OCI-LY7 (cell line): ENCODE data around the gene HIPK3. TPM values are rescaled to one million over a fixed set of nuclear protein-coding genes. Genes with fewer than 3 reads are reported as not detected.
A peak's percentile ranks its signal among the peaks of the same experiment; 100 is the strongest.
"Not testable (repeated sequence)": the region's sequence is repeated elsewhere in the genome, so short reads cannot be mapped to it uniquely, and the experiment has no call there.

Source experiments
- BruUV-seq: library from RNA; stranded (reverse); fragments of 400-500 nt; replicated peaks from 2 replicates; lab custom pipeline; 2021; lab: Mats Ljungman, UMichigan
- CTCF ChIA-PET: fragments of 300-600 bp; sonication (Branson Sonifier 250); formaldehyde crosslinking; loops from one replicate; lab custom pipeline; 2022; ENCODE audit warnings: antibody characterized with exemption; ENCODE audit not compliant: unreplicated experiment; lab: Charles Lee
- POLR2A ChIA-PET: fragments of 300-600 bp; sonication (Branson Sonifier 250); formaldehyde crosslinking; loops from one replicate; lab custom pipeline; 2022; ENCODE audit warnings: antibody characterized with exemption; lab: Charles Lee
- DNase-seq: peaks from one replicate; pipeline ENCODE4 v3.0.0-alpha.2; 2015; ENCODE audit warnings: low spot score
- H2AFZ ChIP-seq: fragments of 200-600 bp; sonication (generic), shearing (Covaris generic); 2 replicates; pipeline ENCODE4 v1.6.1; 2014; ENCODE audit warnings: mild to moderate bottlenecking, antibody characterized with exemption, low read length, moderate library complexity
- H3K27ac ChIP-seq: fragments of 200-600 bp; sonication (generic); 2 replicates; pipeline ENCODE4 v1.5.1; 2014; ENCODE audit warnings: mixed run types, low read depth, mild to moderate bottlenecking, moderate library complexity, low read length, inconsistent platforms; ENCODE audit not compliant: poor library complexity, severe bottlenecking
- H3K36me3 ChIP-seq: fragments of 200-600 bp; sonication (generic); 2 replicates; pipeline ENCODE4 v1.6.1; 2014; ENCODE audit warnings: mild to moderate bottlenecking, antibody characterized with exemption, low read length, moderate library complexity, mixed read lengths; ENCODE audit not compliant: insufficient read depth
- H3K4me1 ChIP-seq: fragments of 200-600 bp; sonication (generic); 2 replicates; pipeline ENCODE4 v1.5.1; 2014; ENCODE audit warnings: mild to moderate bottlenecking, low read length; ENCODE audit not compliant: insufficient read depth, poor library complexity, severe bottlenecking
- H3K4me2 ChIP-seq: fragments of 200-600 bp; sonication (generic); 2 replicates; pipeline ENCODE4 v1.6.1; 2014; ENCODE audit warnings: mild to moderate bottlenecking, low read length
- H3K4me3 ChIP-seq: fragments of 200-600 bp; sonication (generic); 2 replicates; pipeline ENCODE4 v1.5.1; 2014; ENCODE audit warnings: mild to moderate bottlenecking, low read depth, low read length; ENCODE audit not compliant: poor library complexity, severe bottlenecking
- H3K79me2 ChIP-seq: fragments of 200-600 bp; sonication (generic); 2 replicates; pipeline ENCODE4 v1.6.1; 2016; ENCODE audit warnings: low read depth, mild to moderate bottlenecking, low read length, moderate library complexity, mixed read lengths; ENCODE audit not compliant: insufficient read depth
- H3K9me2 ChIP-seq: fragments of 200-600 bp; sonication (generic); 2 replicates; pipeline ENCODE4 v1.6.1; 2016; ENCODE audit warnings: mild to moderate bottlenecking, low read length, mixed read lengths; ENCODE audit not compliant: insufficient read depth
- H3K9me3 ChIP-seq: fragments of 200-600 bp; sonication (generic); 2 replicates; pipeline ENCODE4 v1.6.1; 2014; ENCODE audit warnings: mild to moderate bottlenecking, mixed run types, low read length, mixed read lengths
- H4K20me1 ChIP-seq: fragments of 200-600 bp; sonication (generic); 2 replicates; pipeline ENCODE4 v1.6.1; 2014; ENCODE audit warnings: mild to moderate bottlenecking, antibody characterized with exemption, low read length, moderate library complexity, mixed read lengths; ENCODE audit not compliant: insufficient read depth
- EZH2phosphoT487 ChIP-seq: fragments of 200-600 bp; sonication (generic); IDR thresholded peaks from 2 replicates; pipeline ENCODE4 v1.6.1; 2018; ENCODE audit warnings: low read depth, borderline replicate concordance, mild to moderate bottlenecking, mixed run types, antibody characterized with exemption, low read length, moderate library complexity, mixed read lengths
- intact Hi-C: fragments of 100-400 bp; cut with micrococcal nuclease; formaldehyde crosslinking; loops from one replicate; pipeline ENCODE4 v1.10.0; 2022; ENCODE audit not compliant: unreplicated experiment
- total RNA-seq, 2 experiments: library from RNA; depleted of rRNA in 1 of 2; stranded (reverse); fragments of >200 nt in 1 of 2; shearing (Covaris generic) in 1 of 2; gene quantifications; 2 replicates each; pipeline ENCODE4 v1.2.3, GENCODE V29; 2014 to 2022
- TF ChIP-seq, protein P1 (sequence below): fragments of 200-600 bp; sonication (generic); conservative IDR thresholded peaks from 2 replicates; pipeline ENCODE4 v1.5.1; 2014; ENCODE audit warnings: mild to moderate bottlenecking, antibody characterized with exemption, low read length, moderate library complexity, mixed read lengths

HIPK3 gene
- total RNA-seq, 2 experiments from 2014 or later: 19.0 to 28.4 TPM

DNA sequence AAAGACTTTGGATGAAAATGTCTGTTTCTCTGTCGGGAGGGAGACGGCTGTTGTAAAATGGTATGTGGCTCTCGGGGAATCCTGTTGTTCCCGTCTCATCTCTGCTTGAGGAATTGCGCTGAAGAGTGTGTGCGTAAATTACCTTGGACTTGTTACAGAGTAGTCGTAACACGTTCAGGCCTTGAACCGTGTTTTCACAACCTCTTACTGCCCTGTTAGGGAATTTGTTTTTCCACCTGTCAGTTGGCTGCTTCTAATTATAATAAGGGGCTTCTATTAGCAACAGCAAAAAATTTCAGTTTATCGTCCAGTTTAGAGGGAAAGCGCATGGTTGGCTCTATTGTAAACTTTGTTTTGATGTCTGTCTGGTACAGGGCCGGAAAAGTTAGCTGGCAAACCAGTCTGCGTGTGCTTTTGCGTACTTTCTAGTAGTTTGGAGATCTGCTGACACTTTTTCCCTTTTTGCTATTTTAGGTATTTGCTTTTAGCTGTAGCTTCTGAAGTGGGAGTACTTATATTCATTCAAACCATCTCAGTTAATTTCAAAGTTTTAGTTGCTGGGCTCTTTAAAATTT is 1.5 kb downstream of the HIPK3 start:
- no TSS peak for BruUV-seq
- Histone ChIP-seq H4K20me1 (peaks cover 27% of the 10 kb centered on the region), H3K4me3 (peak overlapping the region; percentile 83), H3K4me2 (peak overlapping the region; percentile 90), H3K79me2 (peaks cover 53% of the 10 kb centered on the region), H3K4me1 (peaks cover 31% of the 10 kb centered on the region), H3K9me3 (no peaks in the 10 kb centered on the region; the same call in 1 of the 2 replicates), H2AFZ (peak overlapping the region; percentile 71; the same call in 1 of the 2 replicates), H3K27ac (peak overlapping the region; percentile 85), H3K9me2 (no peaks in the 10 kb centered on the region), H3K36me3 (no peaks in the 10 kb centered on the region)
- ChIA-PET POLR2A (interaction anchor here (0.5 to 0.7 kb wide), 2 partner anchors 79 to 370 kb away, joined by 3 to 5 read pairs; no protein-coding TSS in a partner anchor), CTCF (no interaction called here)
- intact Hi-C loops: loop anchor here (1.0 to 5.0 kb wide), 5 partner anchors 69 to 479 kb away; partner anchors contain the start of genes CD59, CSTF3 and KIAA1549L
- TF ChIP-seq, protein P1, sequence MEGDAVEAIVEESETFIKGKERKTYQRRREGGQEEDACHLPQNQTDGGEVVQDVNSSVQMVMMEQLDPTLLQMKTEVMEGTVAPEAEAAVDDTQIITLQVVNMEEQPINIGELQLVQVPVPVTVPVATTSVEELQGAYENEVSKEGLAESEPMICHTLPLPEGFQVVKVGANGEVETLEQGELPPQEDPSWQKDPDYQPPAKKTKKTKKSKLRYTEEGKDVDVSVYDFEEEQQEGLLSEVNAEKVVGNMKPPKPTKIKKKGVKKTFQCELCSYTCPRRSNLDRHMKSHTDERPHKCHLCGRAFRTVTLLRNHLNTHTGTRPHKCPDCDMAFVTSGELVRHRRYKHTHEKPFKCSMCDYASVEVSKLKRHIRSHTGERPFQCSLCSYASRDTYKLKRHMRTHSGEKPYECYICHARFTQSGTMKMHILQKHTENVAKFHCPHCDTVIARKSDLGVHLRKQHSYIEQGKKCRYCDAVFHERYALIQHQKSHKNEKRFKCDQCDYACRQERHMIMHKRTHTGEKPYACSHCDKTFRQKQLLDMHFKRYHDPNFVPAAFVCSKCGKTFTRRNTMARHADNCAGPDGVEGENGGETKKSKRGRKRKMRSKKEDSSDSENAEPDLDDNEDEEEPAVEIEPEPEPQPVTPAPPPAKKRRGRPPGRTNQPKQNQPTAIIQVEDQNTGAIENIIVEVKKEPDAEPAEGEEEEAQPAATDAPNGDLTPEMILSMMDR: no peak; the same call in 1 of the 2 replicates
- TF ChIP-seq EZH2phosphoT487: no peak
- DNase-seq: peak; percentile 61

DNA sequence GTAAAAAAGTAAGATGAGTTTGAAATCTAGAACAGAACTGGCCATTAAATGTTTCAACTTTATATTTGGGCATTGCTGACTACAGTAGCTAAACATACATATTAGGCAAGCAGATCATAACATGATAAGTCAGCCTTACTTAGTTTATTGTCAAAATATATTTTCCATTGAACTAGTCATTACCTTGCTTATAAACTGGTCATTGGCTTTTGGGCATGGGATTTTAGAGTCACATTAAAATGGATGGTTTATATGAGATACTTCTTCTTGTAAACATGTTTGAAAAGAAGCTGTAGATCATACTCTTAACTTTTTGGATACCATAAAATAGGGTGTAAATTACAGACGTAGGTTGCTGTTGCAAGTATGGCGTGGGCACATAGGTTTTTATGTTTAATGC is 2.7 kb downstream of the HIPK3 start:
- Histone ChIP-seq H2AFZ (no peak overlapping the region), H3K9me3 (no peaks in the 10 kb centered on the region; the same call in 1 of the 2 replicates), H3K79me2 (peaks cover 64% of the 10 kb centered on the region), H3K4me3 (peak overlapping the region; percentile 83), H3K4me2 (peak overlapping the region; percentile 90), H3K9me2 (no peaks in the 10 kb centered on the region), H4K20me1 (peaks cover 31% of the 10 kb centered on the region), H3K4me1 (peaks cover 33% of the 10 kb centered on the region), H3K36me3 (no peaks in the 10 kb centered on the region), H3K27ac (no peak overlapping the region)
- ChIA-PET CTCF (no interaction called here), POLR2A (interaction anchor here (0.7 to 0.8 kb wide), 2 partner anchors 9 to 15 kb away, joined by 3 read pairs; no protein-coding TSS in a partner anchor)
- no peak for TF ChIP-seq EZH2phosphoT487
- TF ChIP-seq, protein P1: no peak
- no peak for DNase-seq
- intact Hi-C loops: loop anchor here (5.0 kb wide), 3 partner anchors 67 to 477 kb away; partner anchors contain the start of gene CD59
- BruUV-seq: no TSS peak

DNA sequence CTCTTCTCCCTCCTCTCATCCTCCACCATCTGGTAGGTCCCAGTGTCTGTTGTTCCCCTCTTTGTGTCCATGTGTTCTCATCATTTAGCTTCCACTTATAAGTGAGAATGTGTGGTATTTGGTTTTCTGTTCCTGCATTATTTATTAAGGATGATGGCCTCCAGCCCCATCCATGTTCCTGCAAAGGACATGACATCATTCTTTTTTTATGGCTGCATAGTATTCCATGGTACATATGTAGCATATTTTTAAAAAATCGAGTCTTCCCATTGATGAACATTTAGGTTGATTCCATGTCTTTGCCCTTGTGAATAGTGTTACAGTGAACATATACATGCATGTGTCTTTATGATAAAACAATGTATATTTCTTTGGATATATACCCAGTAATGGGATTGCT is 4.2 kb downstream of the HIPK3 start:
- peaks cover 31% of the 10 kb centered on the region for H4K20me1 ChIP-seq
- H3K9me3 ChIP-seq, H3K27ac ChIP-seq, DNase-seq, CTCF ChIA-PET, intact Hi-C loops, H3K4me3 ChIP-seq, H3K4me2 ChIP-seq, H3K9me2 ChIP-seq, H3K36me3 ChIP-seq, H2AFZ ChIP-seq, BruUV-seq: not testable (repeated sequence)
- POLR2A ChIA-PET: interaction anchor here (1.5 kb wide), 1 partner anchor 8 kb away, joined by 6 read pairs; no protein-coding TSS in a partner anchor
- peaks cover 77% of the 10 kb centered on the region for H3K79me2 ChIP-seq
- peaks cover 29% of the 10 kb centered on the region for H3K4me1 ChIP-seq
